ENCODE measurements around the gene PTK6.
"Not testable (repeated sequence)": the region's sequence is repeated elsewhere in the genome, so short reads cannot be mapped to it uniquely, and the experiment has no call there.

The PTK6 gene

DNA sequence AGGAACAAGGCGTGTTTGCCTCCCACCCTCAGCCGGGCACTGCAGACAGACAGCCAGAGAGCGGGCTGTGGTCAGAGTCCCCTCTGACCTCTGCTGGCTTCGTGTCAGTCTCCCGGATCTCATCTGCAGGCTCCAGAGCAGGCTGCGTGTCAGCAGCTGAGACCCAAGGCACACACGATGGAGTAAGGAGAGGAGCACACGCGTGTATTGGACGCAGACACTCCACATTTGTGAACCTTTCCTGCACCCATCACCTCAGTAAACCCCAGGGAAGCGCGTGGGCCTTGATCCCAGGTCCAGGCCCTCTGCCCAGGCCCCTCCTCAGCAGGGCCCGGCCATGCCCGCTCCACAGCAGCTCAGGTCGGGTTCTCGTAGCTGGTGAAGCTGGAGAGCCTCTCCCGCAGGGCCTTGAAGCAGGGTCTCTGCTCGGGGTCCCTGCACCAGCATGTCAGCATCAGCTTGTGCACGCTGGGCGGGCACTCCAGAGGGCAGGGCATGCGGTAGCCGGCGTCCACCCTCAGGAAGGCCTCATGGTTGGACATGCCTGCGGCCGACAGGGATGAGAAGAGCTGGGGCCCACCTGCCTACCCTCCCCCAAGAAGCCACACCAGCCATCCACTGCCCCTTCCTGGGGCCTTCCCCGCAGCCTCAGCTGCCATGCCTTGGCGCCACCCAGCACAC, 7.9 kb downstream of the PTK6 start:
- no peak for DNase-seq (ENCODE audit: low spot score)

GRCh38 chr20:63527184-63527583, 10.0 kb downstream of the PTK6 start:
- DNase-seq (ENCODE audit: low spot score): no peak

DNA sequence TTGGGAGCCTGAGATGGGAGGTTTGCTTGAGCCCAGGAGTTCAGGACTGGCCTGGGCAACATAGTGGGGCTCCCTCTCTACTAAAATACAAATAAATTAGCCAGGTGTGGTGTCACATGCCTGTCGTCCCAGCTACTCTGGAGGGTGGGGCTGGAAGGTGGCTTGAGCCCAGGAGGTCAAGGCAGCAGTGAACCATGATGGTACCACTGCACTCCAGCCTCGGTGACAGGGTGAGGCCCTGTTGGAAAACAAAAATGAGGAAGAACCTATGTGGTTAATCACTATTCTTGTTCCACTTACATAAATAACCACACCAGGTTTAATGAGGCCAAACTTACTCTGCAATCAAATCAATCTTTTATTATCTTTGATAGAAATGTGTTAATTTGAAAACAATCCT, 11.2 kb downstream of the PTK6 start:
- DNase-seq (ENCODE audit: low spot score): peak; percentile 48

DNA sequence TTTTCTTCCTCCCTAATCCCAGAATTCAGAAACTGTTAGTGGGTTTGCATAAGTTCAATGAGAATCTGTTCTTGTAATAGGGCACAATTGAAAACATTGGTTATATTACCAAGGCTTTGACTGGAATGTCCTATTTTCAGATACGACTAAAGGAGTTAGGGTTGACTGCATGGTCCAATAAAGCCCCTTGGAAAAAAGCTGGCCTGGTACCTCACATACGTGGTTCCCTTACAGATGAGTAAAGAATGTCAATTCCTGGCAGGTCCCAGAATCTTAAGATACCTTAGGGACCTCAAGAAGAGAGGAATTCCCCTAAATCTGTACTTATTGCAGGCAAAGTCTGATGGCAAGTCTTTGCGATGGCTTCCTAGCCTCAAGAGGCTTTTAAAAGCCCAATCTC, 12.0 kb downstream of the PTK6 start:
- DNase-seq (ENCODE audit: low spot score): no peak

- DNase-seq (ENCODE audit: low spot score): no peak
These were observed 14.1 kb downstream of the PTK6 start for GRCh38 chr20:63522981-63523611.

GRCh38 chr20:63522091-63522868, 14.9 kb downstream of the PTK6 start:
- no peak for DNase-seq (ENCODE audit: low spot score)

DNA sequence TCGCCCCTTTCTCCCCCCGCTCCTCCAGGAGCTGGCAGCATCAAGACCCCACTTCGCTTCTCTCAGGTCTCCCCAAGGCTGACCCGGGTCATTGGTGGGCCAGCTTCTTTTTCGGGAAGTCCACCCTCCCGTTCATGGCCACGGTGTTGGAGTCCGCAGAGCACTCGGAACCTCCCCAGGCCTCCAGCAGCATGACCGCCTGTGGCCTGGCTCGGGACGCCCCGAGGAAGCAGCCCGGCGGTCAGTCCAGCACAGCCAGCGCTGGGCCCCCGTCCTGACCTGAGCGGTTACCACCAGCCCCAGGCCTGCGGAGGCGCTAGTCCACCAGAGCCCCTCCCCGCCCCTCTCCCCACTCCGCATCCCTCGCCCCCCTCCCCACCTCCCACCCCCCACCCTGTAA, 15.6 kb downstream of the PTK6 start:
- no peak for DNase-seq (ENCODE audit: low spot score)

DNA sequence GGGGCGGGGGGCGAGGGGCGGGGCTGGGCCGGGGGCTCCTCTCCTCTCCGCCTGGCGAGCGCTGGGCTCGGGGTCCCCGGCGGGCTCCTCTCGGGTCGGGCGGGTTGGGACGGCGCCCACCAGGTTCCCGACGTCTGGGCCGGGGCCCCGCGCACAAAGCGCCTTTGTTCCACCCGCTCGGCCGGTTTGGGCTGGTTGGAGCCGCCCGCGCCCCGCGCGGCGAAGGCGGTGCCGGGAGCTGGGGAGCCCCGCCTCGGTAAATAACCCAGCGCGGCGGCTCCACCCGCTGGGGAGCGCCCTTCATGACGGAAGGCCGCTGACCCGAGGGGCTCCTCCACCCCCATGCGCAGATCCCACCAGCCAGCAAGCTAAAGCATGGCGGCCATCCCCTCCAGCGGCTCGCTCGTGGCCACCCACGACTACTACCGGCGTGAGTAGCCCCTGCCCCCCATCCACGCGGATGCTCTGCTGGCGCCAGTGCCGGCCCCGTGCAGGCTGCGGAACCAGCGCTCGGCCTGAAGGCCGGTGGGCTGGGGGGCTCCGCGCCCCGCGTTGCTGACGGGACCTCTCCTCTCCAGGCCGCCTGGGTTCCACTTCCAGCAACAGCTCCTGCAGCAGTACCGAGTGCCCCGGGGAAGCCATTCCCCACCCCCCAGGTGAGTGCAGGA, 16.1 kb downstream of the PTK6 start:
- peak; percentile 73 for DNase-seq (ENCODE audit: low spot score)

DNA sequence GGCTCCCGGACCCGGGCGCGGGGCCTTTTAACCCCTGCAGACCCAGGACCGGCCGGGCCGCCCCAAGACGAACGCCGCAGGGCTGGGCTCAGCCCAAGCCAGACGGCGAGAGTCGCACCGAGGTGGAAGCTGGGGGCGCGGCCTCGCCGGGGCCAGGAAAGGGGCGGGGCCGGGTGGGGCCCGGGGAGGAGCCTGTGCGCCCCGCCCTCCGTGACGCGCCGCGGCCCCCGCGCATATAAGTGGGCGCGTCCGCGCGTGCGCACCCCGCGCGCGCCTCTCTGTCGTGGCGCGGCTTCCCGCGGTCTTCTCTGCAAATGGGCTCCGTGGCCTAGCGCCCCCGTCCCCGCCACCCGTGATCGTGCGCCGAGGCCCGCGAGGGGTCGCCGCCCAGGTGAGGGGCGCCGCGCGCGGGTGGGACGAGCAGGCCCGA, 16.7 kb downstream of the PTK6 start, which contains the start of gene PPDPF:
TSS of gene PPDPF (plus strand) at position 262 of the 430 bp plus-strand sequence. CDS start 544 bp downstream, outside the sequence.
- DNase-seq (ENCODE audit: low spot score): peak; percentile 86

DNA sequence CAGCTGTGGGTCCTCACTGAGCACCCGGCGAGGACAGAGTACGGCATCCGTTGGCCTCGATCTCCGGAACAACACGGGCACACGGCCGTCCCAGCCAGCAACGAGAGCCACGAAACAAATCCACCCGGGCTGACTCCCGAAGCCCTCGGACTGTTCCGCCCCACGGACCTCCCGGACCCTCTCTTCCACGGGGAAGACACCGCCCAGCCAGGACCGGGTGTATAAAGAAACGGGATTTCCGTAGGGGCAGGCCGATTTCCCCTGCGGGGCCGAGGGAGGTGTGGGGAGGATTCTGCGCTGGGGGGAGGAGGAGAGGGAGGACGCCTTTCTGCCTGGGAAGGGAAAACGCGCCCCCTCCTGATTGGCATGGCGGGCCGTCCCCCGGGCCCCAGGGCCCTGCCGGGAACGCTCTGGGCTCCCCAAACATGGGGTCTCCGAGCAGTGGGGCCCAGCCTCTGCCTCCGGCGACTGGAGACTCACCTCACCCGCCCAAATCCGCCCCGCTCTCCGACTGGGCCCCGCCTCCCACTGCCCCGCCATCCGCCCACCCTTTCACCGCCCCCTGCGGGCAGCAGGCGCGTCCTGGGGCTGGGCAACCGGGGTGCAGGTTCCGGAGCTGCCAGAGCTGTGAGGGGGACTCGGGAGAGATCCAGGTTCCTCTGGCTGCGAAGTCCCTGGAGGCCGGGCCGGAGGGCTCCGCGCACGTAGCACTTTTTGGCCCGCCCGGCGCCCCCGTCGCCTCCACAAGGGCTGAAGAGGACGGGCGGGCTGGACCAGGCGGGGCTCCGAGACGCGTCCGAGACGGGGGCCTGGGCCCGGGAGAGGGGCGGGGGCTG, 17.3 kb downstream of the PTK6 start:
- DNase-seq (ENCODE audit: low spot score): peak; percentile 59

DNA sequence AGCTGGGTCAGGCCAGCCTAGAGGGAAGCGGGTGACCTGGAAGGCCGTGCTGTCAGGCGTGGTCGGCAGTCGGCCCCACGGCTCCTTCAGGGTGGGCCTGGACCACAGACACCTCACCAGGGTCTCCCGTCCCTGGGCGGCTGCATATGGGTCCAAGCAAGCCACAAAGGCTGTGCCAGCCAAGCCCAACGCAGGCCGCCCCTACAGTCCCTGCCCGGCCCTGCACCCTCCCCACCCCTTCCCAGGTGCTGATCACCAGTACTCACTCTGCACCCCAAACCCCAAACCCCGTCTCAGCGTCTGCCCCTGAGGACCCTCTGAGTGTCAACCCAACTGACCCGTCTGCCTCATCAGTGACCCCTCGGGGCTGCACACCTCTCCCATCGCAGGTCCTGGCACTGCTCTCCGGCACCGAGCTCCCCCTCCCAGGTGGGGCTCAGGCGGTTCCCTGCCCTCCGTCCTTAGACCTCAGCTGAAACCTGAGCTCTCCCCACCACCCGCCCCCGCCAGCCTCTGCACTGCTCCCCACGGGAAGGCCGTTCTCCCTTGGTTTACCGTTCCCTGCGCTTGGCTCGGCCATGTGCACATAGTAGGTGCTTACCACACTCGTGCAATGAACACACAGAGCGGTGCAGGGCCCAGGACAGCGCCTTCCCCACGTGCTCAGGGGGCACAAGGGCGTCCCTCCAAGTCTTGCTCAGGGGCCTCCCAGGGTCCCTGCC, 18.1 kb downstream of the PTK6 start:
- DNase-seq (ENCODE audit: low spot score): no peak

GRCh38 chr20:63518351-63518861, 18.8 kb downstream of the PTK6 start:
- no peak for DNase-seq (ENCODE audit: low spot score)

DNA sequence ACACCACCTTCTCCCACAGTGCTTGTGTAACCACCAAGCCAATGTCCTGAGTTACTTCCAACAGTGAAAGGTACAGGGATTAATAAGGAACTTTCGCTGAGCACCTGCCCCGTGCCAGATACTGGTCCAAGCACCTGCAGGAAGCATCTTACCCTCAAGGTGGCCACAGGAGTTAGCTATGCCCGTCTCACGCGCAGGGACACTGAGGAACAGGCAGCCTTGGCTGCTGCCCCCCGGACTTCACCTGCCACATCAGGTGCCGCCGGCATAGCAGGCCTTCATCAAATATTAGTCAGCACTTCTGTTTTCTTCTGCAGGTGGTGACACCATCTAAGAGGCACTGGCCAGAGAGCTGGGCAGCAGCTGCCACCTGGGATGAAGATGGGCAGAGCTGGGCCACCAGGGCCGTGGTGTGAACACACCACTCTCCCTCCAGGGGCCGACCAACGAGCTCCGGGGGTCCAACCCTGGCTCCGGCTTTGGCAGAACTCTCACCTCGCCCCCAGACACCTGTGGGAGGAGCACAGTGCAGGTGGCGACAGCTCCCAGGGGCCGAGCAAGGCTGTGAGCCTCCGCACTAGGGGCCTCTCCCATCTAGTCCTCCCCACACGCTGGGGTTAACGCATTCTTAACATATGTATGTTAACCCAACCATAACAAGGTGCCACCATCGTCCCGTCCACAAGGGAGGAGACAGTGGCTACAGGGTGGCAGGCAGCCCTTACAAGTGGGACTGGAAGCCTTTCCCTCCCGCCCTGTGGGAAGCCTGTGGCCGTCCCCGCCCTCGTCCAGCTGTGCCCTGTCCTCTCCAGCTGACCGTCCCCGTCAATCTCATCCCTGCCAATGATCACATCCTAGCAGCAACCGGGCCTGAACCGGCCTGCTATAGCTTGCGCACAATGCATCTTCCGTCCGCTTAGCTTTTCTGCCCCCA, 19.5 kb downstream of the PTK6 start:
- no peak for DNase-seq (ENCODE audit: low spot score)

DNA sequence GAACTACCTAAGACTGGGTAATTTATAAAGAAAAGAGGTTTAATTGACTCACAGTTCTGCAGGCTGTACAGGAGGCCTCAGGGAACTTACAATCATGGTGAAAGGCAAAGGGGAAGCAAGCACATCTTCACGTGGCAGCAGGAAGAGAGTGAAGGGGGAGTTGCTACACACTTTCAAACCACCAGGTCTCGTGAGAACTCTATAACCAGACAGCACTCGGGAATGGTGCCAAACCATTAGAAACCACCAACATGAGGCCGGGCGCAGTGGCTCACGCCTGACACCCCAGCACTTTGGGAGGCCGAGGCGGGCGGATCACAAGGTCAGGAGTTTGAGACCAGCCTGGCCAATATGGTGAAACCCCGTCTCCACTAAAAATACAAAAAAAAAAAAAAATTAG, 22.7 kb downstream of the PTK6 start:
- DNase-seq (ENCODE audit: low spot score): not testable (repeated sequence)

- no peak for DNase-seq (ENCODE audit: low spot score)
These were observed 24.0 kb downstream of the PTK6 start for GRCh38 chr20:63513207-63513606.

DNA sequence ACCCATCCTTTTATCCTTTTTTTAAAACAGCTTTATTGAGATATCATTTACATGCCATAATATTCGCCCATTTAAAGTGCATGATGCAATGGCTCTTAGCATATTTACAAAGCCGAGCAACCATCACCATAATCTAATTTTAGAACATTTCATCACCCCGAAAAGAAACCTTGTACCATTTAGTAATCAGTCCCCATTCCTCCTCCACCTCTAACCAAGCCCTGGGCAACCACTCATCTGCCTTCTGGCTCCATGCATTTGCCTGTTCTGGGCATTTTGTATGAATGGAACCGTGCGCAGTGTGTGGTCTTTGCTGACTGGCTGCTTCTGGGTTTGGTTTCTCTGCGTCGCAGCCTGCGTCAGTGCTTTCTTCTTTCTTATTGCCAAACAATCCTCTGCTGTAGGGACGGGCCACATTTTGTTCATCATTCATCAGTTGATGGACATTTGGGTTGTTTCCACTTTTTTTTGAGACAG, 28.1 kb downstream of the PTK6 start:
- no peak for DNase-seq (ENCODE audit: low spot score)

DNA sequence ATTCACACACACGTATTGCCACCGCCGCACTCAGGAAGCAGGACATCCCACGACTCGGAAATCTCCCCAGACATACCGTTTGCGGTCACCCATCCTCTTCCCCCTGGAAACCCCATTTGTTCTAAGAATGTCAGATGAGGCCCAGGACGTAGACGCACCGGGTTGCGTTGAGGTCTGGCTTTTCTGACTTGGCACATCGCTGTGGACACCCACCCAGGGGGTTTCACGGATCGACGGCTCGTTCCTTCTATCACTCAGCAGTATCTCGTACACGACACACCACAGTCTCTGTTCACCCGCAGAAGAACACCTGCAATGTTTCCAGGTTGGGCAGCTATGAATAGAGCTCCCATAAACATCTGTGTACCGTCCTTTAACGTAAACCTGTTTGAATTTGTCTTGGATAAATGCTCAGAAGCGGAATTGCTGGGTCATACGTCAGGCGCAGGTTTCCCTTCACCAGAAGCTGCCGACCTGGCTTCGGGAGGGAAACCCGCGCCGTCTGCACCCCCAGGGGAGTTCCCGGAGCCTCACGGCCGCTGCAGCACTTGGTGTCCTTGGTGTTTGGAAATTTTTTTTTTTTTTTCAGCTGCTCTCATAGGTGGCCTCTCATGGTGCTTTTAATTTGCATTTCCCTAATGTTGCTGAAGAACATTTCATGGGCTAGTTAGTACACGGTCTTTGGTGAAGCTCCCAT, 29.0 kb downstream of the PTK6 start:
- no peak for DNase-seq (ENCODE audit: low spot score)

DNA sequence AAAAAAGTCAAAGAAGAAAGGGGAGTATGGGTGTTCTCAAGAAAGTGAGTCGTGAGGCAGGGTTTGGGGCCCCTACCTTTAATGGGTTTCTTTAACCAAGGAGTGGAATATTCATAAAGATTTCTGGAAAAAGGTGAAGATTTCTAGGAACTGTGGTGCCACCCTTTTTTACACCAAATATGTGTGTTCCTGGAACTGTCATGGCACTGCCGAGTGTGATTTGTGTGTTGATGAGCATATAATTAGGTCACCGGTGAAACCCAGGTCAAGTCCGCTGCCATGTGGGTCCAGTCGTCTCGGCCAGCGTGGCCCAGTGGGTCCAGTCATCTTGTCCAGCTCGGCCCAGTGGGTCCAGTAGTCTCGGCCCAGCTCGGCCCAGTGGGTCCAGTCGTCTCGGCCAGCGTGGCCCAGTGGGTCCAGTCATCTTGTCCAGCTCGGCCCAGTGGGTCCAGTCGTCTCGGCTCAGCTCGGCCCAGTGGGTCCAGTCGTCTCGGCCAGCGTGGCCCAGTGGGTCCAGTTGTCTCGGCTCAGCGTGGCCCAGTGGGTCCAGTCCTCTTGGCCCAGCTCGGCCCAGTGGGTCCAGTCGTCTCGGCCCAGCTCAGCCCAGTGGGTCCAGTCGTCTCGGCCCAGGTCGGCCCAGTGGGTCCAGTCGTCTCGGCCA, 30.0 kb downstream of the PTK6 start:
- no peak for DNase-seq (ENCODE audit: low spot score)

Measured in kidney tubule cell (primary cell).